Measurements from ENCODE around the gene CLDN16.

DNA sequence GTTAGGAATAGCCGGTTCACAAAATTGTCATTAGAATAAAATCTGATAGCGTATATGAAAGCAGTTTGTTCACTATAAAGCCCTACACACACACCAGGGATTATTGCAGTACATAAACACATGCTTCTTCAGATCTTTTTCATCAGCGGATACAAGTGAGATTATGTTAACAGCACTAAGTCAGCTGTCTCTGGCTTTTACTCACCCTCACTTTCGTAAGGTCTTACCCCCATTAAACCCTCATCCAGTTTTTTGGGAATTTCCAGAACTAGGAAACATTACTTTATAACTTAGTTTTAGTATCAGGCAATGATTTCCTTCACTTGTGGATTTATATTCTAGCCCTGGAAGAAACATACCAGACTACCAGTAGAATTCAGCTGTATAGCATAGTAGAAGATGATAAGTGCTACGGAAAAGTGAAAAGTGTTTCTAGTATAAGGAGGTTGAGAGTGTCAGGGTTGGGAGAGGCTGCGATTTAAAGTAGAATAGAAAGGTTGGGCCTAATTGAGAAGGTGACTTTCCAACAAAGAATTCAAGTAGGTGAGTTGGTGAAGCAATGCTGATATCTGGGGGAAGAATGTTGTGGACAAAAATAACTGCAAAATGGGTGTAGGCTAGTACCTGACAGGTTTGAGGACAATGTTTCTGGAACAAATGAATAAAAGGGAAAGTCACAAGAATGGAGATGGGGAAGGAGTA is 39.0 kb downstream of the CLDN16 start:
- no peak for TF ChIP-seq EZH2 (IDR thresholded peaks at IDR 0.05; ENCODE audit: borderline replicate concordance)
- TF ChIP-seq, protein P1, sequence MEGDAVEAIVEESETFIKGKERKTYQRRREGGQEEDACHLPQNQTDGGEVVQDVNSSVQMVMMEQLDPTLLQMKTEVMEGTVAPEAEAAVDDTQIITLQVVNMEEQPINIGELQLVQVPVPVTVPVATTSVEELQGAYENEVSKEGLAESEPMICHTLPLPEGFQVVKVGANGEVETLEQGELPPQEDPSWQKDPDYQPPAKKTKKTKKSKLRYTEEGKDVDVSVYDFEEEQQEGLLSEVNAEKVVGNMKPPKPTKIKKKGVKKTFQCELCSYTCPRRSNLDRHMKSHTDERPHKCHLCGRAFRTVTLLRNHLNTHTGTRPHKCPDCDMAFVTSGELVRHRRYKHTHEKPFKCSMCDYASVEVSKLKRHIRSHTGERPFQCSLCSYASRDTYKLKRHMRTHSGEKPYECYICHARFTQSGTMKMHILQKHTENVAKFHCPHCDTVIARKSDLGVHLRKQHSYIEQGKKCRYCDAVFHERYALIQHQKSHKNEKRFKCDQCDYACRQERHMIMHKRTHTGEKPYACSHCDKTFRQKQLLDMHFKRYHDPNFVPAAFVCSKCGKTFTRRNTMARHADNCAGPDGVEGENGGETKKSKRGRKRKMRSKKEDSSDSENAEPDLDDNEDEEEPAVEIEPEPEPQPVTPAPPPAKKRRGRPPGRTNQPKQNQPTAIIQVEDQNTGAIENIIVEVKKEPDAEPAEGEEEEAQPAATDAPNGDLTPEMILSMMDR (IDR thresholded peaks at IDR 0.05; ENCODE audit: poor library complexity), result no peak

All from hepatocyte (in vitro differentiated cells).